Mesenchymal stem cell (in vitro differentiated cells and primary cell): ENCODE results near the gene CYB5R3.

ENCODE experiments used
- DNase-seq: peaks from one replicate; pipeline ENCODE4 v3.0.0-alpha.2; 2013
- H2AFZ ChIP-seq: one replicate; pipeline ENCODE4 v1.6.1; 2013; ENCODE audit warnings: low read depth, mild to moderate bottlenecking, control low read depth, inconsistent platforms, low read length, moderate library complexity
- H2AK5ac ChIP-seq: 2 replicates; pipeline ENCODE4 v1.6.1; 2013; ENCODE audit warnings: low read length, moderate library complexity, mild to moderate bottlenecking, inconsistent platforms; ENCODE audit not compliant: severe bottlenecking
- H2BK120ac ChIP-seq: one replicate; pipeline ENCODE4 v1.6.1; 2013; ENCODE audit warnings: low read depth, mild to moderate bottlenecking, inconsistent platforms, low read length, moderate library complexity
- H2BK12ac ChIP-seq, 2 experiments: one replicate each; pipeline ENCODE4 v1.6.1; 2013; ENCODE audit warnings: inconsistent platforms in 2 of 2, low read length in 2 of 2, mild to moderate bottlenecking in 2 of 2, moderate library complexity in 2 of 2, control low read depth in 1 of 2
- H2BK15ac ChIP-seq: one replicate; pipeline ENCODE4 v1.6.1; 2013; ENCODE audit warnings: mild to moderate bottlenecking, low read depth, inconsistent platforms; ENCODE audit not compliant: poor library complexity, severe bottlenecking
- H2BK5ac ChIP-seq: 2 replicates; pipeline ENCODE4 v1.6.1; 2013; ENCODE audit warnings: low read depth, mild to moderate bottlenecking, low read length, control low read depth, inconsistent platforms; ENCODE audit not compliant: poor library complexity, severe bottlenecking
- H3K14ac ChIP-seq, 2 experiments: one replicate each; pipeline ENCODE4 v1.6.1; 2013; ENCODE audit warnings: inconsistent platforms in 2 of 2, low read length in 2 of 2, control low read depth in 1 of 2, mild to moderate bottlenecking in 1 of 2, moderate library complexity in 1 of 2
- H3K18ac ChIP-seq, 2 experiments: one replicate each; pipeline ENCODE4 v1.6.1; 2013; ENCODE audit warnings: inconsistent platforms in 2 of 2, low read length in 2 of 2, control low read depth in 1 of 2, low read depth in 1 of 2, mild to moderate bottlenecking in 1 of 2
- H3K23ac ChIP-seq, 2 experiments: one replicate each; pipeline ENCODE4 v1.6.1; 2013; ENCODE audit warnings: inconsistent platforms in 2 of 2, low read length in 2 of 2, mild to moderate bottlenecking in 2 of 2, moderate library complexity in 2 of 2, control low read depth in 1 of 2
- H3K27ac ChIP-seq: 2 replicates; pipeline ENCODE4 v1.5.1; 2013; ENCODE audit warnings: mild to moderate bottlenecking, moderate library complexity, low read length, control low read depth, inconsistent platforms; ENCODE audit not compliant: poor library complexity, severe bottlenecking
- H3K27me3 ChIP-seq, 2 experiments: 2 replicates each; pipeline versions ENCODE4 v1.6.1 to v1.7.0; 2013; ENCODE audit warnings: low read length in 2 of 2, mild to moderate bottlenecking in 2 of 2, moderate library complexity in 2 of 2, control low read depth in 1 of 2, inconsistent platforms in 1 of 2; ENCODE audit not compliant: control insufficient read depth in 1 of 2, insufficient read depth in 1 of 2
- H3K36me3 ChIP-seq, 2 experiments: 2 replicates each; pipeline versions ENCODE4 v1.6.1 to v1.7.0; 2013; ENCODE audit warnings: low read length in 2 of 2, control low read depth in 1 of 2, inconsistent platforms in 1 of 2, low read depth in 1 of 2, mild to moderate bottlenecking in 1 of 2; ENCODE audit not compliant: insufficient read depth in 2 of 2, control insufficient read depth in 1 of 2
- H3K4ac ChIP-seq, 2 experiments: one replicate each; pipeline ENCODE4 v1.6.1; 2013; ENCODE audit warnings: inconsistent platforms in 2 of 2, low read length in 2 of 2, mild to moderate bottlenecking in 2 of 2, moderate library complexity in 2 of 2, control low read depth in 1 of 2, low read depth in 1 of 2
- H3K4me1 ChIP-seq: 2 replicates; pipeline ENCODE4 v1.6.1; 2013; ENCODE audit warnings: low read depth, low read length, control low read depth; ENCODE audit not compliant: control insufficient read depth, insufficient read depth
- H3K4me2 ChIP-seq: 2 replicates; pipeline ENCODE4 v1.6.1; 2013; ENCODE audit warnings: low read length, mild to moderate bottlenecking, inconsistent platforms; ENCODE audit not compliant: poor library complexity, severe bottlenecking
- H3K4me3 ChIP-seq, 2 experiments: 2 replicates each; pipeline versions ENCODE4 v1.5.1 to v1.7.0; 2013; ENCODE audit warnings: low read length in 2 of 2, mild to moderate bottlenecking in 2 of 2, control low read depth in 1 of 2, low read depth in 1 of 2; ENCODE audit not compliant: insufficient read depth in 1 of 2
- H3K79me1 ChIP-seq: replicated peaks from 2 replicates; pipeline ENCODE4 v1.6.1; 2013; ENCODE audit warnings: mild to moderate bottlenecking, control low read depth, low read length, inconsistent platforms; ENCODE audit not compliant: poor library complexity, severe bottlenecking
- H3K9ac ChIP-seq: 2 replicates; pipeline ENCODE4 v1.7.0; 2013; ENCODE audit warnings: mild to moderate bottlenecking, low read length, moderate library complexity
- H3K9me3 ChIP-seq: 2 replicates; pipeline ENCODE4 v1.7.0; 2013; ENCODE audit warnings: mild to moderate bottlenecking, low read length; ENCODE audit not compliant: control insufficient read depth
- H4K8ac ChIP-seq: one replicate; pipeline ENCODE4 v1.6.1; 2013; ENCODE audit warnings: inconsistent platforms, mild to moderate bottlenecking, low read length, moderate library complexity
- H4K91ac ChIP-seq: one replicate; pipeline ENCODE4 v1.6.1; 2013; ENCODE audit warnings: mild to moderate bottlenecking, low read length, inconsistent platforms
- WGBS: methylation state at CpG from one replicate; pipeline ENCODE4 v1.1.7; 2013; ENCODE audit warnings: mixed read lengths; 5-methylcytosine and 5-hydroxymethylcytosine counted together

Gene CYB5R3

DNA sequence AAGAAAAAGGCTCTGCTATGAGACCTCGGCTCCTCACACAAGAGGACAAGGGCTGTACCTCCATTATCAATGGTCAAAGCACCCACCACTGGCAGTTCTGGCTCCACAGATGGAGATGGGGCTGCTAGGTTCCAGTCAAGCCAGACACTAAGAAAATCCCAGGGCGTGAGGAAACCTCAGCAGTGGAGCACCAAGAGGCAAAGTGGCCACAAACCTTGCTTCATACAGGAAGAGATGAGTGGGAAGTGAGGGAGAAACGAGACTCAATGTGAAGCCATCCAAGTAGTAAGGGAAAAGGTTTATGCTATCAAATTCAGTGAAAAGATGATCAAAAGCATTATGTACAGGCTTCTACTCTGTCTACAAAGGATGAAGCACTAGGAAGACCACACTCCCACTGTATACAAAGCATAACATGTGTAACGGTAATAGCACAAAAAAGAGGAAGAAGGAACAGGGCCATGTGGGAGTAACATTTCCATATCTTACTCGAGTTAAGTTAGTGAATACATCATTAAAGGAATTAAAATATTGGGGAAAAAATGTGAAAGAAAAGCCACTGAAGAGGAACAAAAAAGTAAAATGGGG, 61.5 kb downstream of the CYB5R3 start:
- no peaks in the 10 kb centered on the region for H3K9me3 ChIP-seq
- H2AFZ ChIP-seq: no peak overlapping the region
- H3K9ac ChIP-seq: no peak overlapping the region
- no peak overlapping the region for H3K18ac ChIP-seq
- no peaks in the 10 kb centered on the region for H3K27me3 ChIP-seq
- peaks cover 73 to 91% of the 10 kb centered on the region in 2 experiments for H3K36me3 ChIP-seq
- DNase-seq: no peak
- H3K4me1 ChIP-seq: no peaks in the 10 kb centered on the region
- H2BK5ac ChIP-seq: no peak overlapping the region
- no peak overlapping the region for H2BK15ac ChIP-seq
- H4K8ac ChIP-seq: no peak overlapping the region
- H3K4ac ChIP-seq: no peak overlapping the region
- no peak overlapping the region for H2BK120ac ChIP-seq
- H2BK12ac ChIP-seq: no peak overlapping the region
- no peak overlapping the region for H4K91ac ChIP-seq
- no peak overlapping the region for H3K4me2 ChIP-seq
- peaks cover 43% of the 10 kb centered on the region for H3K79me1 ChIP-seq
- no peak overlapping the region for H3K4me3 ChIP-seq
- H3K14ac ChIP-seq: no peak overlapping the region
- WGBS: 97% methylated on average over 5 of the region's 5 CpGs
- no peak overlapping the region for H3K23ac ChIP-seq
- H2AK5ac ChIP-seq: no peak overlapping the region
- no peak overlapping the region for H3K27ac ChIP-seq

DNA sequence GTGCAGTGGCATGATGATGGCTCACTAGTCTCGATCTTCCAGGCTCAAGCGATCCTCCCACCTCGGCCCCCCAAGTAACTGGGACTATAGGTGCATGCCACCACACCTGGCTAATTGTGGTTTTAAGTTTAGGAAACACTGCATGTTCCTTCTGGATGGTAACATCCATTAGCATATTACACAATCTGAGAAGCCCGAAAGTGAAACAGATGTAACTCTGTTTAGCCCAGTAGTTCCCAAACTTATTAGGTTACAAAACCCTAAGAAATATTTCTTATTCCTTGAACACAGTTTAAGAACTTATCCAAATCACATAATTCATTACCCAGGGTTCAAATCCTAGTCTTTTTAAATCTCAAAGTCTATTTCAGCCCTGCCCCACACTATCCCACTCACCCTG, 62.8 kb downstream of the CYB5R3 start:
- Histone ChIP-seq H3K4me1 (peaks cover 2% of the 10 kb centered on the region), H3K36me3 (peaks cover 69 to 82% of the 10 kb centered on the region in 2 experiments), H3K4me3 (no peak overlapping the region), H3K23ac (no peak overlapping the region), H2BK5ac (no peak overlapping the region), H2AK5ac (no peak overlapping the region), H3K27me3 (no peaks in the 10 kb centered on the region), H3K27ac (no peak overlapping the region), H2BK120ac (no peak overlapping the region), H3K79me1 (peaks cover 40% of the 10 kb centered on the region), H3K9me3 (no peaks in the 10 kb centered on the region), H2BK12ac (no peak overlapping the region), H3K4me2 (no peak overlapping the region), H3K9ac (no peak overlapping the region), H4K8ac (no peak overlapping the region), H3K14ac (no peak overlapping the region), H2AFZ (no peak overlapping the region), H3K4ac (no peak overlapping the region), H3K18ac (no peak overlapping the region), H4K91ac (no peak overlapping the region), H2BK15ac (no peak overlapping the region)
- 95% methylated on average over 4 of the region's 4 CpGs for WGBS
- DNase-seq: no peak

DNA sequence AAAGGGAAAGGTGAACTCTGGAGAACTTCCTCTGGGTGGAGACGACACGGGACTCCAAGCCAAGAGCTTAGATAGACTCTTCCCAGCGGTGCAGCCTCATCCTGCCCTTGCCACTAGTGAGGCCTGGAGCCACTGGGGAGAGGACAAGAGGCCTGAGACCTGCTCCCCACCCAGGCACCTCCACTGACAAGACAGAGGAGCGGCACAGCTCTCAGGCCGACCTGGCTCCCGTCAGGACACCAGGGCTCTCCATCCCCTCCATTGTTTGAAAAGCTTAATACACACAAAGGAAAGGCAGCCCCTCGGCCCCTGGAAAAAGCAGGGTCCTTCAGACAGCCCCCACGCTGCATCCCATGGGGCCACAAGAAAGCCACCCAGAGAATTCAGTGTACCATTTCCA, 64.1 kb downstream of the CYB5R3 start:
- WGBS: 94% methylated on average over 8 of the region's 8 CpGs
- no peak overlapping the region for H2AFZ ChIP-seq
- H2BK12ac ChIP-seq: no peak overlapping the region
- peaks cover 64 to 73% of the 10 kb centered on the region in 2 experiments for H3K36me3 ChIP-seq
- no peak overlapping the region for H2AK5ac ChIP-seq
- H3K23ac ChIP-seq: no peak overlapping the region
- H4K8ac ChIP-seq: no peak overlapping the region
- H3K9ac ChIP-seq: no peak overlapping the region
- H3K4me2 ChIP-seq: no peak overlapping the region
- no peak overlapping the region for H3K4ac ChIP-seq
- no peak overlapping the region for H3K27ac ChIP-seq
- no peak for DNase-seq
- no peak overlapping the region for H3K18ac ChIP-seq
- H3K14ac ChIP-seq: no peak overlapping the region
- no peak overlapping the region for H2BK15ac ChIP-seq
- no peaks in the 10 kb centered on the region for H3K27me3 ChIP-seq
- H2BK5ac ChIP-seq: no peak overlapping the region
- H3K9me3 ChIP-seq: no peaks in the 10 kb centered on the region
- no peak overlapping the region for H2BK120ac ChIP-seq
- H3K79me1 ChIP-seq: peaks cover 38% of the 10 kb centered on the region
- H3K4me1 ChIP-seq: peaks cover 2% of the 10 kb centered on the region
- H3K4me3 ChIP-seq: no peak overlapping the region
- no peak overlapping the region for H4K91ac ChIP-seq

DNA sequence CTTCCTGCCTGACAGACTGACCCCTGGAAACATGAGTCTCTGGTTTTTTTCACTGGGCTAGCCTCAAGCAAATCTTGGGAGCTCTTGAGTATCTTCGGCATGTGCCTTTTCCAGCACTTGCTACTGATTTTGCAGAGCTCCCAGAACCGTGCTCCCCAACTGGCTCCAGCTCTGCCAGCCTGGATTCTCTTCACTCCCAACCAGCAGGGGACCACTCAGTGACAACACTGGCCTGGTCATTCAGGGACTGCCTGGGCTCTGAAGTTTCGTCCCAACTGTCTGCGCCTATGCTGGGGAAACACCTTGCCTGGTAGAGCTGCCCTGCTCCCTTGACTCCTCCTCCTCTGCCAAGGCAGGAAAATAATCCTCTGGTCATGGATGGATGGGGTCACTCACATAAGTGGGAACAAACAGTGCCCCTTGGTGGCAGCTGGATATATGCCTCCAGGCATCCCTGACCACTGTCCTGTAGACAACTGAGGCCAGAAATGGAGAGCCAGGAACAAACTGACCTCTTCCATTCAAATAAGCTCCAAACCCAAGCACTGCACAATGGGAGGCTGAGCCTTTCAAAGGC, 64.7 kb downstream of the CYB5R3 start:
- Histone ChIP-seq H2AK5ac (no peak overlapping the region), H3K4me1 (peaks cover 2% of the 10 kb centered on the region), H3K9me3 (no peaks in the 10 kb centered on the region), H2BK15ac (no peak overlapping the region), H3K9ac (no peak overlapping the region), H3K36me3 (peaks cover 65 to 69% of the 10 kb centered on the region in 2 experiments), H3K27me3 (no peaks in the 10 kb centered on the region), H3K18ac (no peak overlapping the region), H3K4me3 (no peak overlapping the region), H3K14ac (no peak overlapping the region), H3K79me1 (peaks cover 37% of the 10 kb centered on the region), H2BK5ac (no peak overlapping the region), H2BK12ac (no peak overlapping the region), H2AFZ (no peak overlapping the region), H4K91ac (no peak overlapping the region), H3K27ac (no peak overlapping the region), H3K4me2 (no peak overlapping the region), H2BK120ac (no peak overlapping the region), H3K23ac (no peak overlapping the region), H4K8ac (no peak overlapping the region), H3K4ac (no peak overlapping the region)
- 95% methylated on average over 4 of the region's 4 CpGs for WGBS
- DNase-seq: no peak
